ENCODE measurements around the gene ADTRP. TPM values are rescaled to one million over a fixed set of nuclear protein-coding genes. Genes with fewer than 3 reads are reported as not detected.

Gene ADTRP
- total RNA-seq, 1 experiment from 2014 or later, result 5.2 TPM

- no peaks in the 10 kb centered on the region for H3K27me3 ChIP-seq (replicated peaks; ENCODE audit: control insufficient read depth, insufficient read depth, low read length)
- Mint-ChIP-seq H3K4me3 (ENCODE audit: unreplicated experiment) (no peak overlapping the region), H3K4me1 (ENCODE audit: low read depth, unreplicated experiment) (no peaks in the 10 kb centered on the region), H3K27ac (ENCODE audit: unreplicated experiment) (no peak overlapping the region), H3K9me3 (ENCODE audit: unreplicated experiment) (peaks cover 11% of the 10 kb centered on the region), H3K36me3 (ENCODE audit: insufficient read depth, unreplicated experiment) (peaks cover 5% of the 10 kb centered on the region), H3K27me3 (ENCODE audit: insufficient read depth, unreplicated experiment) (no peaks in the 10 kb centered on the region)
- H3K36me3 ChIP-seq (ENCODE audit: control insufficient read depth, insufficient read depth, low read length), result no peaks in the 10 kb centered on the region
- H3K9me3 ChIP-seq, result no peaks in the 10 kb centered on the region
- intact Hi-C loops (cut with micrococcal nuclease; ENCODE audit: unreplicated experiment), result no loop called here
- TF ChIP-seq CTCF (IDR thresholded peaks at IDR 0.05; ENCODE audit: insufficient read depth in 1 of 2, low read depth in 1 of 2, low read length in 1 of 2, severe bottlenecking in 1 of 2, unreplicated experiment in 1 of 2), result no peak
- no peak for DNase-seq
- no TSS peak for BruUV-seq (replicated peaks)
- POLR2A ChIA-PET, result no interaction called here
- H3K4me3 ChIP-seq (ENCODE audit: low read depth, low read length), result no peak overlapping the region
- H3K4me1 ChIP-seq, result no peaks in the 10 kb centered on the region
- CTCF ChIA-PET, result no interaction called here
Measured at GRCh38 chr6:11785415-11785773, 6.8 kb upstream of the ADTRP start.

DNA sequence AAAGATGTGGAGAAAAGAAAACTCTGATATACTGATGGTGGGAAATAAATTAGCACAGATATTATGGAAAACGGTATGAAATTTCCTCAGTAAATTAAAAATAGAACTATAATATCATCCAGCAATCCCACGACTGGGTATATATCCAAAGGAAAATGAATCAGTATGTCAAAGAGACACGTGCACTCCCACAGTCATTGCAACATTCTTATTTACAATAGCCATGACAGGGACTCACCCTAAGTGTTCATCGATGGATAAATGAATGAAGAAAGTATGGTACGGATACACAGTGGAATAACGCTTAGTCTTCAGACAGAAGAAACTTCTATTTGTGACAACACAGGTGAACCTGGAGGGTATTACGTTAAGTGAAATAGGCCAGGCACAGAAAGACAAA lies 5.7 kb upstream of the ADTRP start:
- Mint-ChIP-seq H3K4me3 (ENCODE audit: unreplicated experiment) (no peak overlapping the region), H3K27me3 (ENCODE audit: insufficient read depth, unreplicated experiment) (no peaks in the 10 kb centered on the region), H3K27ac (ENCODE audit: unreplicated experiment) (no peak overlapping the region), H3K9me3 (ENCODE audit: unreplicated experiment) (peaks cover 11% of the 10 kb centered on the region), H3K4me1 (ENCODE audit: low read depth, unreplicated experiment) (no peaks in the 10 kb centered on the region), H3K36me3 (ENCODE audit: insufficient read depth, unreplicated experiment) (peaks cover 5% of the 10 kb centered on the region)
- TF ChIP-seq CTCF (IDR thresholded peaks at IDR 0.05; ENCODE audit: insufficient read depth in 1 of 2, low read depth in 1 of 2, low read length in 1 of 2, severe bottlenecking in 1 of 2, unreplicated experiment in 1 of 2), result no peak
- CTCF ChIA-PET, result no interaction called here
- POLR2A ChIA-PET, result no interaction called here
- no peaks in the 10 kb centered on the region for H3K9me3 ChIP-seq
- no peak overlapping the region for H3K4me3 ChIP-seq (ENCODE audit: low read depth, low read length)
- intact Hi-C loops (cut with micrococcal nuclease; ENCODE audit: unreplicated experiment), result no loop called here
- peaks cover 3% of the 10 kb centered on the region for H3K4me1 ChIP-seq
- H3K36me3 ChIP-seq (ENCODE audit: control insufficient read depth, insufficient read depth, low read length), result no peaks in the 10 kb centered on the region
- no peak for DNase-seq
- BruUV-seq (replicated peaks), result no TSS peak
- H3K27me3 ChIP-seq (replicated peaks; ENCODE audit: control insufficient read depth, insufficient read depth, low read length), result no peaks in the 10 kb centered on the region

DNA sequence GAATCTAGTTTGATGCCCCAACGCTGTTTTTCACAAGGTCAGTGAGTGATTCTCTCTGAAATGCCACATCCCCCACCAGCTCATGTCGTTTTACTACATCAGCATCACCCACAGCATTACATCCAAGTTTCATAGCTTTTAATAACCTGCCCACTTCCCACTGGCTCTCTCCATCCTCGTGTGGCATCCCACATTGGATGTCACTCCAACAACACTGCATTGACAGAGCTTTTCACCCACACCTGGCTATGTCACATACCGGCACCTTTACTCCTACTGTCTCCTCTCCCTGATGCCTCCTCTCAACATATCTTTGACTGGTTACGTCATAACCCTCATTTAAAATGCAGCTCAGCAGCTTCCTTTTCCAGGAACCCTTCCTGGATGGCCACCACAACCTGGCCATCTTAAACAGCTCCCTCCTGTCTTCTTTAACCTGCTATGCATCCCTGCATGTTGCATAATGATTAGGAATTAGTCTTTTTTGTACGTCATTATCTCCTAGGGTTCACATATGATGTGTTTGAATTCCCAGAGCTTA lies 5.0 kb upstream of the ADTRP start:
- Mint-ChIP-seq H3K36me3 (ENCODE audit: insufficient read depth, unreplicated experiment) (peaks cover 5% of the 10 kb centered on the region), H3K4me1 (ENCODE audit: low read depth, unreplicated experiment) (no peaks in the 10 kb centered on the region), H3K4me3 (ENCODE audit: unreplicated experiment) (no peak overlapping the region), H3K27ac (ENCODE audit: unreplicated experiment) (no peak overlapping the region), H3K9me3 (ENCODE audit: unreplicated experiment) (peaks cover 11% of the 10 kb centered on the region), H3K27me3 (ENCODE audit: insufficient read depth, unreplicated experiment) (no peaks in the 10 kb centered on the region)
- H3K4me3 ChIP-seq (ENCODE audit: low read depth, low read length), result no peak overlapping the region
- ChIA-PET POLR2A (no interaction called here), CTCF (interaction anchor here (0.6 kb wide), 1 partner anchor 10 kb away, joined by 3 read pairs; no protein-coding TSS in a partner anchor)
- no peaks in the 10 kb centered on the region for H3K36me3 ChIP-seq (ENCODE audit: control insufficient read depth, insufficient read depth, low read length)
- no TSS peak for BruUV-seq (replicated peaks)
- no peak for DNase-seq
- no peaks in the 10 kb centered on the region for H3K9me3 ChIP-seq
- peaks cover 11% of the 10 kb centered on the region for H3K4me1 ChIP-seq
- H3K27me3 ChIP-seq (replicated peaks; ENCODE audit: control insufficient read depth, insufficient read depth, low read length), result no peaks in the 10 kb centered on the region
- no peak for TF ChIP-seq CTCF (IDR thresholded peaks at IDR 0.05; ENCODE audit: insufficient read depth in 1 of 2, low read depth in 1 of 2, low read length in 1 of 2, severe bottlenecking in 1 of 2, unreplicated experiment in 1 of 2)
- intact Hi-C loops (cut with micrococcal nuclease; ENCODE audit: unreplicated experiment), result no loop called here

All from Caco-2 (cell line).